HG02571 (cell line): ENCODE measurements around the gene CWH43.
"Not testable (repeated sequence)": the region's sequence is repeated elsewhere in the genome, so short reads cannot be mapped to it uniquely, and the experiment has no call there.

Source experiments
- ATAC-seq: cut with Tn5 transposase; IDR thresholded peaks from one replicate; pipeline ENCODE4 v1.9.1; 2021; ENCODE audit warnings: mild to moderate bottlenecking, moderate library complexity; ENCODE audit not compliant: unreplicated experiment

The CWH43 gene

GRCh38 chr4:48985976-48986653 is at the start of gene CWH43:
CWH43 (plus strand) TSS chr4:48986275; CDS start chr4:48986430, 155 bp downstream.
- no peak for ATAC-seq

GRCh38 chr4:48937033-48937432 is 49.0 kb upstream of the CWH43 start:
- no peak for ATAC-seq

- no peak for ATAC-seq
Measured at GRCh38 chr4:48938831-48939230, 47.2 kb upstream of the CWH43 start.

GRCh38 chr4:48939785-48940184 is 46.3 kb upstream of the CWH43 start:
- ATAC-seq, result no peak

- no peak for ATAC-seq
Measured at GRCh38 chr4:48943387-48943786, 42.7 kb upstream of the CWH43 start.

GRCh38 chr4:48944252-48944651 is 41.8 kb upstream of the CWH43 start:
- no peak for ATAC-seq

GRCh38 chr4:48944756-48945241 is 41.3 kb upstream of the CWH43 start:
- no peak for ATAC-seq

- no peak for ATAC-seq
Measured at GRCh38 chr4:48945981-48946380, 40.1 kb upstream of the CWH43 start.

- ATAC-seq, result no peak
Measured at GRCh38 chr4:48947731-48948130, 38.3 kb upstream of the CWH43 start.

GRCh38 chr4:48949086-48949485 is 37.0 kb upstream of the CWH43 start:
- no peak for ATAC-seq

- ATAC-seq, result no peak
Measured at GRCh38 chr4:48949518-48950219, 36.4 kb upstream of the CWH43 start.

GRCh38 chr4:48954314-48954713 is 31.8 kb upstream of the CWH43 start:
- ATAC-seq, result no peak

GRCh38 chr4:48957366-48957765 is 28.7 kb upstream of the CWH43 start:
- not testable (repeated sequence) for ATAC-seq

GRCh38 chr4:48958582-48958981 is 27.5 kb upstream of the CWH43 start:
- ATAC-seq, result no peak

- ATAC-seq, result no peak
Measured at GRCh38 chr4:48960988-48961635, 25.0 kb upstream of the CWH43 start.

GRCh38 chr4:48962636-48963035 is 23.4 kb upstream of the CWH43 start:
- no peak for ATAC-seq

GRCh38 chr4:48963042-48963679 is 22.9 kb upstream of the CWH43 start:
- peak; percentile 73 for ATAC-seq

- ATAC-seq, result no peak
Measured at GRCh38 chr4:48967101-48967500, 19.0 kb upstream of the CWH43 start.

GRCh38 chr4:48967631-48968030 is 18.4 kb upstream of the CWH43 start:
- no peak for ATAC-seq

GRCh38 chr4:48968814-48969213 is 17.3 kb upstream of the CWH43 start:
- ATAC-seq, result no peak

GRCh38 chr4:48970471-48970921 is 15.6 kb upstream of the CWH43 start:
- ATAC-seq, result no peak
